Thyroid gland (tissue), 4 donors: ENCODE data around the gene ZNF511. TPM values are rescaled to one million over a fixed set of nuclear protein-coding genes. Genes with fewer than 3 reads are reported as not detected.

Source experiments
- DNase-seq, 2 donors: peaks; one replicate each; pipeline ENCODE4 v3.0.0-alpha.2; 2019
- H3K27ac ChIP-seq, 3 donors: fragments of 200-600 bp; sonication (generic); 1 replicate in 2 of 3; 2 replicates in 1 of 3; pipeline ENCODE4 v1.5.1; 2016 to 2019; ENCODE audit warnings: mild to moderate bottlenecking in 1 of 3, moderate library complexity in 1 of 3
- H3K27me3 ChIP-seq: fragments of 200-600 bp; sonication (generic); one replicate; pipeline ENCODE4 v1.5.1; 2019
- H3K36me3 ChIP-seq, 2 donors: fragments of 200-600 bp; sonication (generic); one replicate each; pipeline ENCODE4 v1.5.1; 2016 to 2019
- H3K4me1 ChIP-seq, 2 donors: fragments of 200-600 bp; sonication (generic); one replicate each; pipeline ENCODE4 v1.5.1; 2017 to 2019
- H3K4me3 ChIP-seq, 3 donors: fragments of 200-600 bp; sonication (generic); replicated peaks in 1 of 3; 1 replicate in 2 of 3; 2 replicates in 1 of 3; pipeline ENCODE4 v1.5.1; 2016; ENCODE audit warnings: mild to moderate bottlenecking in 1 of 3
- H3K9me3 ChIP-seq: fragments of 200-600 bp; sonication (generic); one replicate; pipeline ENCODE4 v1.5.1; 2017
- POLR2A ChIP-seq, 2 donors: fragments of 450-650 bp; IDR thresholded peaks; one replicate each; pipeline ENCODE4 v1.6.1; 2017; ENCODE audit warnings: antibody characterized with exemption in 2 of 2, mild to moderate bottlenecking in 2 of 2, moderate library complexity in 1 of 2
- WGBS, 2 donors: methylation state at CpG; one replicate each; pipeline ENCODE4 v1.1.5; 2017; 5-methylcytosine and 5-hydroxymethylcytosine counted together
- intact Hi-C: fragments of 100-400 bp; cut with DNase I; formaldehyde crosslinking; loops from one replicate; pipeline ENCODE4 v1.15.1; 2023
- total RNA-seq, 4 donors: library from RNA; depleted of rRNA; stranded (reverse); fragments of >200 nt; gene quantifications; one replicate each; pipeline ENCODE4 v1.2.3, GENCODE V29; 2016
- TF ChIP-seq, protein P1 (sequence below), 6 experiments: fragments of 200-600 bp in 3 of 6; fragments of 450-650 bp in 3 of 6; sonication (generic) in 3 of 6; IDR thresholded peaks; one replicate each; pipeline ENCODE4 v1.5.1; 2016 to 2019; ENCODE audit warnings: antibody characterized with exemption in 6 of 6, mild to moderate bottlenecking in 2 of 6, inconsistent platforms in 1 of 6, moderate library complexity in 1 of 6

The ZNF511 gene, protein sequence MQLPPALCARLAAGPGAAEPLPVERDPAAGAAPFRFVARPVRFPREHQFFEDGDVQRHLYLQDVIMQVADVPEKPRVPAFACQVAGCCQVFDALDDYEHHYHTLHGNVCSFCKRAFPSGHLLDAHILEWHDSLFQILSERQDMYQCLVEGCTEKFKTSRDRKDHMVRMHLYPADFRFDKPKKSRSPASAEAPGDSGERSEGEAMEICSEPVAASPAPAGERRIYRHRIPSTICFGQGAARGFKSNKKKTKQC
- 10 to 100 TPM; 22.0 to 53.6 (median 26.2) TPM for total RNA-seq

DNA sequence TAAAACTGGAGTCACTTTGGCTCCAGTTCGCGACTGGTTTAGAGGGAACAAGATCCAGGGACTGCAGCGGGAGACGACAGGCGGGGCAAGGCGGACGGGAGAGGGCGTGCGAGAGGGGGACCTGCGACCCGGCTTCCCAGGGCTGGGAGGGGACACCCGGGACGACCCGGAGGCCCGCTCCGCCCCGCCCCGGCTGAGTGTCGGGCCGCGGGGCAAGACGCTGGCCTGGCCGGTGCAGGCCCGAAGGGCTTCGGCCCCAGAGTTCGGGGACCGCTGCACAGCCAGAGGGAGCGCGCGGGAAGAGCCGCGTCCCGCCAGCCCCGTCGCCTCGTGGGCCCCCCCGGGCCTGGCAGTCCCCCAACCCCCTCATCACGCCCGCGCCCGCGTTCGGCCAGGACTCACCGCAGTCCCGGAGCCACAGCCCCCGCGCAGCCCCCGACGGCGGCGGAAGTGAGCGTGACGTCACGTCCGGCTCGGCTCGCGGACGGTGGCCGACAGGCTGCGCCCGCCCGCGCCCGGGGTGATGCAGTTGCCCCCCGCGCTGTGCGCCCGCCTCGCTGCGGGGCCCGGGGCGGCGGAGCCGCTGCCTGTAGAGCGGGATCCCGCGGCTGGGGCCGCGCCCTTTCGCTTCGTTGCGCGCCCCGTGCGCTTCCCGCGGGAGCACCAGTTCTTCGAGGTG lies at the start of gene ZNF511, which contains the start of gene TUBGCP2:
Gene ZNF511 (plus strand): TSS at position 494 of the 679 bp plus-strand sequence. CDS start 30 bp downstream, at position 524.
Gene TUBGCP2 (minus strand): TSS at position 452 of the 679 bp plus-strand sequence. CDS start 5,931 bp downstream, outside the sequence.
- no peaks in the 10 kb centered on the region for H3K27me3 ChIP-seq
- peak; percentile 81 to 84 for DNase-seq
- peak within 1 kb of the TSS; percentile 51 to 99 (median 86) for H3K4me3 ChIP-seq
- H3K36me3 ChIP-seq: peaks cover 0 to 10% of the 10 kb centered on the region in 2 donors
- intact Hi-C loops: no loop called here
- peaks cover 14 to 19% of the 10 kb centered on the region in 2 donors for H3K4me1 ChIP-seq
- H3K9me3 ChIP-seq: no peaks in the 10 kb centered on the region
- H3K27ac ChIP-seq: peak within 1 kb of the TSS; percentile 86 to 99 (median 97)
- 0% methylated on average over 14 to 19 of the region's 89 CpGs for WGBS, 2 donors
- TF ChIP-seq POLR2A (IDR thresholded peaks at IDR 0.05): peak; percentile 4 to 74
- TF ChIP-seq, protein P1, sequence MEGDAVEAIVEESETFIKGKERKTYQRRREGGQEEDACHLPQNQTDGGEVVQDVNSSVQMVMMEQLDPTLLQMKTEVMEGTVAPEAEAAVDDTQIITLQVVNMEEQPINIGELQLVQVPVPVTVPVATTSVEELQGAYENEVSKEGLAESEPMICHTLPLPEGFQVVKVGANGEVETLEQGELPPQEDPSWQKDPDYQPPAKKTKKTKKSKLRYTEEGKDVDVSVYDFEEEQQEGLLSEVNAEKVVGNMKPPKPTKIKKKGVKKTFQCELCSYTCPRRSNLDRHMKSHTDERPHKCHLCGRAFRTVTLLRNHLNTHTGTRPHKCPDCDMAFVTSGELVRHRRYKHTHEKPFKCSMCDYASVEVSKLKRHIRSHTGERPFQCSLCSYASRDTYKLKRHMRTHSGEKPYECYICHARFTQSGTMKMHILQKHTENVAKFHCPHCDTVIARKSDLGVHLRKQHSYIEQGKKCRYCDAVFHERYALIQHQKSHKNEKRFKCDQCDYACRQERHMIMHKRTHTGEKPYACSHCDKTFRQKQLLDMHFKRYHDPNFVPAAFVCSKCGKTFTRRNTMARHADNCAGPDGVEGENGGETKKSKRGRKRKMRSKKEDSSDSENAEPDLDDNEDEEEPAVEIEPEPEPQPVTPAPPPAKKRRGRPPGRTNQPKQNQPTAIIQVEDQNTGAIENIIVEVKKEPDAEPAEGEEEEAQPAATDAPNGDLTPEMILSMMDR (IDR thresholded peaks at IDR 0.05): peak in 1 of 6 experiments; percentile 30

DNA sequence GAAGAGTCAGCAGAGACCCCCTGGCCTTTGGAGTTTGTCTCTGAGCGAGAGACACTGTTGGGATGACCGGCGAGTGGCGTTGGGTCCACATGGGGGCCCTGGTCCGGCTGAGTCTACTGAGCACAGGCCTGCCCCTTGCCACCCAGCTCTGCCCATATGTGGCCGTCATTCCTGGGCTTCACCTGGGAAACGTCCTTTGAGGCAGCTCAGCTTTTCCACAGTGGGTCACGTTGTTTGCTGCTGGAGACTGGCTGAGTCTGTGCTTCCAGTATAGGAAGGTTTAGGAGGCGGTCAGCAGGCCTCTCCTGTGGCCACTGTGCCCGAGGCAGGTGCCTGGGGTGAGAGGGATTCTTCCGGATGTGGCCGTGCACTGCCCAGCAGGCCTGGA lies 49.1 kb upstream of the ZNF511 start:
- WGBS, 2 donors: 69 to 73% methylated on average over 7 to 12 of the region's 12 CpGs
- Histone ChIP-seq H3K27ac (no peak overlapping the region), H3K27me3 (no peaks in the 10 kb centered on the region), H3K4me1 (peaks cover 17 to 42% of the 10 kb centered on the region in 2 donors), H3K9me3 (no peaks in the 10 kb centered on the region), H3K4me3 (no peak overlapping the region), H3K36me3 (no peaks in the 10 kb centered on the region)
- no peak for DNase-seq
- intact Hi-C loops: no loop called here
- no peak for TF ChIP-seq POLR2A (IDR thresholded peaks at IDR 0.05)
- TF ChIP-seq, protein P1 (IDR thresholded peaks at IDR 0.05): no peak

DNA sequence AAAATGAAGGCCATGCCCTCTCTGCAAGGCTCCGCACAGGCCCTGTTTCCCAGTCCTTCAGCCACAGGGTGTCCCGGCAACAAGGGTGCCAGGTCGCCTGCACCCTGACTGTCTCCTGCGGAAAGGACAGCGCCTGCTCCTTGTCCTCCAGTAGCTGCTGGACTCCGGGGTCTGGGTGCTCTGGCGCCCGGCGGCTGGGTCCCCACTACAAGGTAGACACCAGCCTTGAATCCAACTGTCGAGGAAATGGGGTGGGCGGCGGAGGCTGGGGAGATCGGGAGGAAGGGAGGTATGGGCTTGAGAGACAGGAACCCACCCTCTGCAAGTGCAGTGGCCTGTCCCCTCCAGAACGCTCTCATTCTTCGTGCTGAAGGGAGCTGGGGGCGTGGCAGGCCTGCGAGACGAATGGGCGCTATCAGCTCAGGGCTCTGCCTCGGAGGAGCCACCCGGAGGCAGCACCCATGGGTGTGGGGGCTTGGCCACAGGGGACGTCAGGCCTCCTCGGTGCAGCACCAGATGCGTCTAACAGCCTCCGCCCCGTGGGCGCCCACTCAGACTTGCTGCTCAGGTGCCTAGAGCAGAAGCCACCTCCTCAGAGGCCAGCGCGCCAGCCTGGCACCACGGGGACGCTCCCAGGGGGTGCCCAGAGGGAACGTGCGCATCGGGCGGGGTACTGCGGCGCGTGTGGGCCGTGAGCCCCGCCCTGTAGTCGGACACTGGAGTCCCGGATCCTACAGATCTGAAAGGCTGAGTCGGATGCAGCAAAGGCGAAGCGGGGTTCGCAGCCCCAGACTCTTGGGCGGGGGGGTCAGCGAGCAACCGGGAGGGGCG lies 47.6 kb upstream of the ZNF511 start:
- Histone ChIP-seq H3K27me3 (no peaks in the 10 kb centered on the region), H3K4me3 (peak overlapping the region; percentile 71 to 89 (median 84)), H3K4me1 (peaks cover 17 to 42% of the 10 kb centered on the region in 2 donors), H3K27ac (peak overlapping the region; percentile 74 to 84 (median 80)), H3K9me3 (no peaks in the 10 kb centered on the region), H3K36me3 (no peaks in the 10 kb centered on the region)
- WGBS, 2 donors: 0 to 33% methylated on average over 1 to 26 of the region's 50 CpGs
- intact Hi-C loops: loop anchor here (5.0 kb wide), 1 partner anchor 51 kb away; no protein-coding TSS in a partner anchor
- peak; percentile 72 to 76 for DNase-seq
- no peak for TF ChIP-seq POLR2A (IDR thresholded peaks at IDR 0.05)
- TF ChIP-seq, protein P1 (IDR thresholded peaks at IDR 0.05): no peak

DNA sequence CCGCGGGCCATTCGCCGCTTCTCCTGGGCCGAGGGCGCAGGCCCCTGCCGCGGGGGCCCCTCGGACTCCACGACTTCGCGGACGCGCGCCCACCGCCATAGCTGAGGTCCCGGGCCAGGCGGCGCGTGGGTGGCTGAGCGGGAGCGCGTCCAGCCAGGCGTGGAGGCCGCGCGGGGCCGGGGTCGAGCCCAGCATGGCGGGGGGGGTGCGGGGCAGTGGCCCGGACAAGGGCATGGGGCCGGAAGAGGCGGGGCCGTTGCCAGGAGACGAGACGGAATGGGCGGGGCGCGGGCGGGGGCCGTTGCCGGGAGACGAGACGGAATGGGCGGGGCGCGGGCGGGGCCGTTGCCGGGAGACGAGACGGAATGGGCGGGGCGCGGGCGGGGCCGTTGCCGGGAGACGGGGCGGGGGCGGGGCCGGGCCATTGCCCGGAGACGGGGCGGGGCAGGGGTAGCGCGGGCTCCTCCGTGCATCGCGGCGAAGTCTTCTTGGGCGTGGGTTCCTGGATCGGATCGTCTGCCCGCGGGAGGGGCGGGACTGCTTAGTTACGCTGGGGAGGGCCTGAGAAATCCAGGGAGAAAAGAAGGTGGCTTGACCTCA lies 46.9 kb upstream of the ZNF511 start:
- WGBS, 2 donors: 0 to 5% methylated on average over 16 to 28 of the region's 79 CpGs
- intact Hi-C loops: loop anchor here (5.0 kb wide), 1 partner anchor 50 kb away; no protein-coding TSS in a partner anchor
- TF ChIP-seq POLR2A (IDR thresholded peaks at IDR 0.05): peak in 1 of 2 donors; percentile 62
- TF ChIP-seq, protein P1 (IDR thresholded peaks at IDR 0.05): no peak
- no peaks in the 10 kb centered on the region for H3K9me3 ChIP-seq
- H3K4me1 ChIP-seq: peaks cover 17 to 42% of the 10 kb centered on the region in 2 donors
- peak overlapping the region; percentile 71 to 89 (median 84) for H3K4me3 ChIP-seq
- peak; percentile 86 to 89 for DNase-seq
- no peaks in the 10 kb centered on the region for H3K27me3 ChIP-seq
- H3K27ac ChIP-seq: peak overlapping the region; percentile 74 to 84 (median 80)
- no peaks in the 10 kb centered on the region for H3K36me3 ChIP-seq
